Bronchial epithelial cell (primary cell): ENCODE results near the gene LETMD1. TPM values are rescaled to one million over a fixed set of nuclear protein-coding genes. Genes with fewer than 3 reads are reported as not detected.

ENCODE experiments used
- DNase-seq: peaks from one replicate; pipeline ENCODE4 v3.0.0-alpha.2; 2010; ENCODE audit warnings: low read depth
- FAIRE-seq: peaks from 2 replicates; lab custom pipeline; 2011; peaks lifted over from hg19 to GRCh38; lab: Jason Lieb, UNC
- H3K27me3 ChIP-seq: 2 replicates; pipeline ENCODE4 v1.5.1; 2011; ENCODE audit warnings: low read length; ENCODE audit not compliant: control insufficient read depth, insufficient read depth
- H3K36me3 ChIP-seq: 2 replicates; pipeline ENCODE4 v1.5.1; 2011; ENCODE audit warnings: low read length; ENCODE audit not compliant: control insufficient read depth, insufficient read depth
- H3K4me3 ChIP-seq: 2 replicates; pipeline ENCODE4 v1.5.1; 2011; ENCODE audit warnings: mild to moderate bottlenecking, low read depth, low read length, control low read depth
- CTCF ChIP-seq: IDR thresholded peaks from 2 replicates; pipeline ENCODE4 v1.5.1; 2011; ENCODE audit warnings: mild to moderate bottlenecking, moderate library complexity, low read length, control low read depth, inconsistent platforms; ENCODE audit not compliant: insufficient read depth, severe bottlenecking
- total RNA-seq: library from RNA; depleted of rRNA; stranded (reverse); fragments of >200 nt; gene quantifications from 2 replicates; pipeline ENCODE4 v1.2.1, GENCODE V29; 2014

The LETMD1 gene
- 41.2 and 67.9 TPM in 2 replicates for total RNA-seq

GRCh38 chr12:51047655-51048540 lies at the start of gene LETMD1:
Gene LETMD1, plus strand, starts transcription at chr12:51048327. Its CDS starts 30 bp downstream, at chr12:51048357.
- peak; percentile 99 for DNase-seq
- peak; percentile 97 for TF ChIP-seq CTCF
- Histone ChIP-seq H3K4me3 (peak within 1 kb of the TSS; percentile 59), H3K27me3 (no peaks in the 10 kb centered on the region), H3K36me3 (peaks cover 1% of the 10 kb centered on the region)
- FAIRE-seq = peak; percentile 18

GRCh38 chr12:50999093-50999492 lies 49.0 kb upstream of the LETMD1 start:
- TF ChIP-seq CTCF = no peak
- H3K27me3 ChIP-seq = no peaks in the 10 kb centered on the region
- FAIRE-seq (no peak), DNase-seq (no peak)
- H3K36me3 ChIP-seq = peaks cover 4% of the 10 kb centered on the region
- no peak overlapping the region for H3K4me3 ChIP-seq

- DNase-seq (peak; percentile 71), FAIRE-seq (no peak)
- Histone ChIP-seq H3K27me3 (no peaks in the 10 kb centered on the region), H3K4me3 (no peak overlapping the region), H3K36me3 (peaks cover 6% of the 10 kb centered on the region)
- no peak for TF ChIP-seq CTCF
Observed at GRCh38 chr12:51000245-51000644, 47.9 kb upstream of the LETMD1 start.

- Histone ChIP-seq H3K27me3 (no peaks in the 10 kb centered on the region), H3K4me3 (no peak overlapping the region), H3K36me3 (peaks cover 6% of the 10 kb centered on the region)
- DNase-seq = no peak
- no peak for TF ChIP-seq CTCF
- FAIRE-seq = no peak
Observed at GRCh38 chr12:51001799-51002198, 46.3 kb upstream of the LETMD1 start.

GRCh38 chr12:51004504-51004903 lies 43.6 kb upstream of the LETMD1 start:
- Histone ChIP-seq H3K4me3 (no peak overlapping the region), H3K36me3 (peaks cover 6% of the 10 kb centered on the region), H3K27me3 (no peaks in the 10 kb centered on the region)
- DNase-seq (no peak), FAIRE-seq (no peak)
- TF ChIP-seq CTCF = no peak

GRCh38 chr12:51005030-51005429 lies 43.1 kb upstream of the LETMD1 start:
- peaks cover 6% of the 10 kb centered on the region for H3K36me3 ChIP-seq
- no peak for DNase-seq
- H3K4me3 ChIP-seq = no peak overlapping the region
- no peak for FAIRE-seq
- H3K27me3 ChIP-seq = no peaks in the 10 kb centered on the region
- no peak for TF ChIP-seq CTCF
